Stimulated activated effector memory CD8-positive, alpha-beta T cell treated with anti-CD3 and anti-CD28 coated beads, Interleukin-12 subunit alpha, Interleukin-12 subunit beta, amount 100 ng/mL, for 72 hours (primary cell): Measurements from ENCODE around the gene TTYH2.
A peak's percentile ranks its signal among the peaks of the same experiment; 100 is the strongest.

Experiments
- ATAC-seq: fragments of 150-1000 bp; cut with Tn5 transposase; 2 replicates; pipeline ENCODE4 v1.10.0; 2021
- DNase-seq, 2 donors: peaks; one replicate each; pipeline ENCODE4 v3.0.0; 2021 to 2022; ENCODE audit warnings: low spot score in 2 of 2
- H3K27ac Mint-ChIP-seq: one replicate; pipeline ENCODE4 v1.8.0; 2022; ENCODE audit warnings: mild to moderate bottlenecking, mixed read lengths
- H3K36me3 Mint-ChIP-seq: one replicate; pipeline ENCODE4 v1.8.0; 2022; ENCODE audit warnings: mild to moderate bottlenecking, mixed read lengths
- H3K4me1 Mint-ChIP-seq: one replicate; pipeline ENCODE4 v1.8.0; 2022; ENCODE audit warnings: mixed read lengths
- H3K4me3 Mint-ChIP-seq: one replicate; pipeline ENCODE4 v1.8.0; 2022; ENCODE audit warnings: mild to moderate bottlenecking, mixed read lengths
- H3K9me3 Mint-ChIP-seq: one replicate; pipeline ENCODE4 v1.8.0; 2022; ENCODE audit warnings: mixed read lengths

Gene TTYH2

GRCh38 chr17:74292495-74292894, 79.1 kb downstream of the TTYH2 start:
- no peak for DNase-seq
- Mint-ChIP-seq H3K4me1 (peaks cover 39% of the 10 kb centered on the region), H3K36me3 (no peaks in the 10 kb centered on the region), H3K9me3 (no peaks in the 10 kb centered on the region), H3K4me3 (no peak overlapping the region), H3K27ac (no peak overlapping the region)
- ATAC-seq = no peak

GRCh38 chr17:74295625-74296547, 82.5 kb downstream of the TTYH2 start:
- H3K27ac Mint-ChIP-seq = no peak overlapping the region

GRCh38 chr17:74296548-74296936, 83.2 kb downstream of the TTYH2 start:
- no peak overlapping the region for H3K27ac Mint-ChIP-seq
- ATAC-seq = peak; percentile 49

More at GRCh38 chr17:74295625-74296547, 82.5 kb downstream of the TTYH2 start:
- peaks cover 30% of the 10 kb centered on the region for H3K4me1 Mint-ChIP-seq
- no peaks in the 10 kb centered on the region for H3K36me3 Mint-ChIP-seq
- H3K4me3 Mint-ChIP-seq = no peak overlapping the region
- H3K9me3 Mint-ChIP-seq = no peaks in the 10 kb centered on the region
- no peak for DNase-seq
- ATAC-seq = no peak

GRCh38 chr17:74297941-74298340, 84.6 kb downstream of the TTYH2 start:
- peak; percentile 98 for ATAC-seq

More at GRCh38 chr17:74296548-74296936, 83.2 kb downstream of the TTYH2 start:
- no peaks in the 10 kb centered on the region for H3K36me3 Mint-ChIP-seq
- DNase-seq = no peak
- H3K4me1 Mint-ChIP-seq = peaks cover 36% of the 10 kb centered on the region
- no peak overlapping the region for H3K4me3 Mint-ChIP-seq
- H3K9me3 Mint-ChIP-seq = no peaks in the 10 kb centered on the region

GRCh38 chr17:74298778-74299177, 85.4 kb downstream of the TTYH2 start:
- no peak for DNase-seq

More at GRCh38 chr17:74297941-74298340, 84.6 kb downstream of the TTYH2 start:
- peak; percentile 33 to 68 for DNase-seq
- no peaks in the 10 kb centered on the region for H3K36me3 Mint-ChIP-seq
- H3K4me1 Mint-ChIP-seq = peaks cover 36% of the 10 kb centered on the region
- H3K9me3 Mint-ChIP-seq = no peaks in the 10 kb centered on the region
- H3K27ac Mint-ChIP-seq = peak overlapping the region; percentile 83
- H3K4me3 Mint-ChIP-seq = peak overlapping the region; percentile 60

GRCh38 chr17:74299226-74300009, 86.0 kb downstream of the TTYH2 start:
- no peak for DNase-seq

More at GRCh38 chr17:74298778-74299177, 85.4 kb downstream of the TTYH2 start:
- H3K27ac Mint-ChIP-seq = peak overlapping the region; percentile 54
- H3K4me3 Mint-ChIP-seq = no peak overlapping the region
- H3K4me1 Mint-ChIP-seq = peaks cover 36% of the 10 kb centered on the region
- no peaks in the 10 kb centered on the region for H3K9me3 Mint-ChIP-seq
- no peaks in the 10 kb centered on the region for H3K36me3 Mint-ChIP-seq
- ATAC-seq = no peak

GRCh38 chr17:74303305-74303704, 89.9 kb downstream of the TTYH2 start:
- no peaks in the 10 kb centered on the region for H3K36me3 Mint-ChIP-seq
- H3K27ac Mint-ChIP-seq = no peak overlapping the region
- no peak for DNase-seq
- no peak overlapping the region for H3K4me3 Mint-ChIP-seq
- no peaks in the 10 kb centered on the region for H3K9me3 Mint-ChIP-seq
- H3K4me1 Mint-ChIP-seq = peaks cover 23% of the 10 kb centered on the region
- no peak for ATAC-seq

More at GRCh38 chr17:74299226-74300009, 86.0 kb downstream of the TTYH2 start:
- H3K4me3 Mint-ChIP-seq = no peak overlapping the region
- H3K9me3 Mint-ChIP-seq = no peaks in the 10 kb centered on the region
- peaks cover 36% of the 10 kb centered on the region for H3K4me1 Mint-ChIP-seq
- H3K36me3 Mint-ChIP-seq = no peaks in the 10 kb centered on the region
- no peak for ATAC-seq
- H3K27ac Mint-ChIP-seq = peak overlapping the region; percentile 54

GRCh38 chr17:74304184-74304583, 90.8 kb downstream of the TTYH2 start:
- no peaks in the 10 kb centered on the region for H3K36me3 Mint-ChIP-seq
- H3K9me3 Mint-ChIP-seq = no peaks in the 10 kb centered on the region
- no peak for DNase-seq
- ATAC-seq = no peak
- no peak overlapping the region for H3K4me3 Mint-ChIP-seq
- peaks cover 21% of the 10 kb centered on the region for H3K4me1 Mint-ChIP-seq
- no peak overlapping the region for H3K27ac Mint-ChIP-seq

GRCh38 chr17:74305865-74306654, 92.7 kb downstream of the TTYH2 start:
- ATAC-seq = peak; percentile 56
- H3K36me3 Mint-ChIP-seq = no peaks in the 10 kb centered on the region
- no peak overlapping the region for H3K4me3 Mint-ChIP-seq
- DNase-seq = no peak
- H3K4me1 Mint-ChIP-seq = peaks cover 14% of the 10 kb centered on the region
- H3K27ac Mint-ChIP-seq = peak overlapping the region; percentile 44
- H3K9me3 Mint-ChIP-seq = no peaks in the 10 kb centered on the region

GRCh38 chr17:74307984-74308773, 94.8 kb downstream of the TTYH2 start:
- Mint-ChIP-seq H3K4me3 (no peak overlapping the region), H3K36me3 (no peaks in the 10 kb centered on the region), H3K4me1 (peaks cover 9% of the 10 kb centered on the region), H3K27ac (no peak overlapping the region), H3K9me3 (no peaks in the 10 kb centered on the region)
- no peak for DNase-seq
- ATAC-seq = no peak

GRCh38 chr17:74309902-74310301, 96.5 kb downstream of the TTYH2 start:
- ATAC-seq = no peak
- no peak overlapping the region for H3K27ac Mint-ChIP-seq
- no peak for DNase-seq
- no peaks in the 10 kb centered on the region for H3K9me3 Mint-ChIP-seq
- H3K4me1 Mint-ChIP-seq = peaks cover 9% of the 10 kb centered on the region
- H3K4me3 Mint-ChIP-seq = no peak overlapping the region
- no peaks in the 10 kb centered on the region for H3K36me3 Mint-ChIP-seq
